Cardiac fibroblast (primary cell): Measurements from ENCODE around the gene CNMD.

Source experiments
- DNase-seq, 2 donors: peaks; one replicate each; pipeline versions ENCODE4 v3.0.0 to v3.0.0-alpha.2; 2010; ENCODE audit warnings: low read depth in 2 of 2
- H3K4me3 ChIP-seq, 2 donors: replicated peaks in 1 of 2; 1 replicate in 1 of 2; 2 replicates in 1 of 2; pipeline ENCODE4 v1.5.1; 2011; ENCODE audit warnings: low read depth in 2 of 2, low read length in 2 of 2, mild to moderate bottlenecking in 2 of 2, moderate library complexity in 1 of 2
- CTCF ChIP-seq: IDR thresholded peaks from one replicate; pipeline ENCODE4 v1.5.1; 2011; ENCODE audit warnings: low read depth, mild to moderate bottlenecking, low read length, inconsistent platforms

The CNMD gene

GRCh38 chr13:52670726-52671125 is 68.9 kb downstream of the CNMD start:
- H3K4me3 ChIP-seq = no peak overlapping the region
- no peak for DNase-seq
- TF ChIP-seq CTCF = no peak

DNA sequence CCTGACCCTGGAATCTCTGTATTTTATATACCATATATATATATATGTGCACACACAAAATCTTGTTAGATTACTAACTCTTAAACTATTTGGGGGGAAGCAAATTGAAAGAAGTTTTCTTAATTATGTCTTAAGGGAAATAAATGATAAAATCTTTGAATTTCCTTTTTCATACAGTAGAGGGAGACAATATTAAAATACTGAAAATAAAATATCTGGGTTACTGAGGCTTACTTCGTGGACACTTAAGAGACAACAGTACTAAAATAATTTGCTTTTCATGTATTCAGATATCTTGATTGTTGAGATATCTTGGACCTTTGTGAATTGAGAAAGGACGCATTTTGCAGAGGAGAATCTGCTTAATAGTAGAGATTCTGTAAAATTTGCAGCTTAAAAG is 69.9 kb downstream of the CNMD start:
- no peak for TF ChIP-seq CTCF
- no peak overlapping the region for H3K4me3 ChIP-seq
- no peak for DNase-seq

GRCh38 chr13:52665325-52665724 is 74.3 kb downstream of the CNMD start:
- H3K4me3 ChIP-seq = no peak overlapping the region
- peak; percentile 47 to 55 for DNase-seq
- peak; percentile 51 for TF ChIP-seq CTCF

- TF ChIP-seq CTCF = no peak
- no peak overlapping the region for H3K4me3 ChIP-seq
- no peak for DNase-seq
Observed at GRCh38 chr13:52664272-52664671, 75.3 kb downstream of the CNMD start.

DNA sequence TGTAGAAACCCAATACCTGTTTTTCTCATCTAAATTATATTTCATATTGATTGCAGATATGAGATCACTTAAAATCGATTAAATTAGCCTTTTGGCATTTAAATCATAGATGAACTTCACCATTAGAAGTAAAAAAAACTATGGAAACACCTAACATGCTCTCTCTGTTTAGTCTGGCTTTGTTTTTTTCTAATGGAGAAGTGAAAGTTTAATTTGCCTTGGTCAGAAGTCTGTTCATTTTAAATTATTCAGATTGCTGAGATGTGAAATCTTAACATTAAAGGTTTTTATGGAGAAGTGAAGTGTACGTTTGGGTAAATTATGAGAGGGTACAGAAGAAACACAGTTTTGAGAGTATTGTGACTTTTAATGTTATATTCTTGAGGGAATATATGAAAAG is 80.3 kb downstream of the CNMD start:
- H3K4me3 ChIP-seq = no peak overlapping the region
- DNase-seq = no peak
- TF ChIP-seq CTCF = no peak
